Astrocyte (in vitro differentiated cells and primary cell): ENCODE data around the gene SORL1.

Experiments used
- EZH2 ChIP-seq: IDR thresholded peaks from 2 replicates; pipeline ENCODE4 v1.6.1; 2012; ENCODE audit warnings: mild to moderate bottlenecking, low read length, inconsistent platforms; ENCODE audit not compliant: insufficient read depth
- TF ChIP-seq, protein P1 (sequence below): IDR thresholded peaks from 2 replicates; pipeline ENCODE4 v1.5.1; 2011; ENCODE audit warnings: low read depth, mild to moderate bottlenecking, inconsistent platforms, low read length, moderate library complexity; ENCODE audit not compliant: insufficient read depth

DNA sequence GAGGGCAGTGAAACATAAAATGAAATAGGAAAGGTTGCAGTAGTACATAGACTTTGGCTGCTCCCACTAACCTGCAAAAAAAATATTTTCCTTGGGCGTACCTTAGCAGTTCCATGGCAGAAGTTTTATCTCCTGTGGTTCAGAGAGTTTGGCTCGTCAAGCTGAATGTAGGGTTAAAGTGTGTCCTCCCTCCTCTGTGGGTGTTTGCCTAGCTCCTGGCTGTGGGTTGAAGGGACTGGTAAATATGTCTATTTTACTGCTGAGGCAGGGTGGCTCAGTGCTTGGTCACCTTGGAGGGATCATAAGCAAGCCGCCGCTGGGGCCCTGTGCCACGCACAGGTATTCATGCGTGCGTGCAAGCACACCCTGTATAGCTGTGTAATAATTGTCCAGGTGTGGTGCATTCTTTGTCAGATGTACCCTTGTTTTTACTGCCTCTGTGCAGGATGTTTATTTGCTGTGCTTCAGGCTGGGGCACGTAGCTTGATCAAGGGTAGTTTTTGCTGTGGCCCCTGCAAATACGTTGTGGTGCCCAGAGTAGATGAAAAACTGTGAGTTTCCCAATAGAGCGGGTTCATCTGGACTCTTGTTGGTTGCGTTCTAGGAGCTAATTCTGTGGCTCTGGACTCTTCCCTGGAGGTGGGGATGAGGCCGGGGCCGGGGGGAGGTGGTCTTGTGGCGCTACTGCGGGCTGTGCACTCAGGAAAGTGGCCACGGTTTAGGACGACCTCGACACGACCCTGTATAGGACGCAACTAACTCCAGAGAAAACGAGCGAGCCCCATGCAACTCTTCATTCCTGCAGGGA lies 732 bp upstream of the SORL1 start:
- TF ChIP-seq, protein P1, sequence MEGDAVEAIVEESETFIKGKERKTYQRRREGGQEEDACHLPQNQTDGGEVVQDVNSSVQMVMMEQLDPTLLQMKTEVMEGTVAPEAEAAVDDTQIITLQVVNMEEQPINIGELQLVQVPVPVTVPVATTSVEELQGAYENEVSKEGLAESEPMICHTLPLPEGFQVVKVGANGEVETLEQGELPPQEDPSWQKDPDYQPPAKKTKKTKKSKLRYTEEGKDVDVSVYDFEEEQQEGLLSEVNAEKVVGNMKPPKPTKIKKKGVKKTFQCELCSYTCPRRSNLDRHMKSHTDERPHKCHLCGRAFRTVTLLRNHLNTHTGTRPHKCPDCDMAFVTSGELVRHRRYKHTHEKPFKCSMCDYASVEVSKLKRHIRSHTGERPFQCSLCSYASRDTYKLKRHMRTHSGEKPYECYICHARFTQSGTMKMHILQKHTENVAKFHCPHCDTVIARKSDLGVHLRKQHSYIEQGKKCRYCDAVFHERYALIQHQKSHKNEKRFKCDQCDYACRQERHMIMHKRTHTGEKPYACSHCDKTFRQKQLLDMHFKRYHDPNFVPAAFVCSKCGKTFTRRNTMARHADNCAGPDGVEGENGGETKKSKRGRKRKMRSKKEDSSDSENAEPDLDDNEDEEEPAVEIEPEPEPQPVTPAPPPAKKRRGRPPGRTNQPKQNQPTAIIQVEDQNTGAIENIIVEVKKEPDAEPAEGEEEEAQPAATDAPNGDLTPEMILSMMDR: no peak
- no peak for TF ChIP-seq EZH2
